ENCODE results near the gene SHB. TPM values are rescaled to one million over a fixed set of nuclear protein-coding genes. Genes with fewer than 3 reads are reported as not detected.

SHB gene
- total RNA-seq, 1 experiment from 2014 or later = 7.6 TPM

- CTCF ChIA-PET = interaction anchor here (1.8 kb wide), 1 partner anchor 48 kb away, joined by 5 read pairs; no protein-coding TSS in a partner anchor
- BruUV-seq (replicated peaks) = no TSS peak
- Mint-ChIP-seq H3K9me3 (ENCODE audit: low read depth, unreplicated experiment) (no peaks in the 10 kb centered on the region), H3K27me3 (ENCODE audit: unreplicated experiment) (no peaks in the 10 kb centered on the region), H3K27ac (ENCODE audit: unreplicated experiment) (no peak overlapping the region), H3K36me3 (ENCODE audit: insufficient read depth, unreplicated experiment) (peaks cover 63% of the 10 kb centered on the region), H3K4me3 (ENCODE audit: low read depth, unreplicated experiment) (peak overlapping the region; percentile 64), H3K4me1 (ENCODE audit: low read depth, unreplicated experiment) (peaks cover 18% of the 10 kb centered on the region)
- no peak for TF ChIP-seq CTCF (IDR thresholded peaks at IDR 0.05; ENCODE audit: unreplicated experiment)
- no peak for DNase-seq
- intact Hi-C loops (cut with micrococcal nuclease; ENCODE audit: unreplicated experiment) = loop anchor here (2.0 kb wide), 1 partner anchor 49 kb away; no protein-coding TSS in a partner anchor
Measured at GRCh38 chr9:38065369-38066075, 3.5 kb downstream of the SHB start.

DNA sequence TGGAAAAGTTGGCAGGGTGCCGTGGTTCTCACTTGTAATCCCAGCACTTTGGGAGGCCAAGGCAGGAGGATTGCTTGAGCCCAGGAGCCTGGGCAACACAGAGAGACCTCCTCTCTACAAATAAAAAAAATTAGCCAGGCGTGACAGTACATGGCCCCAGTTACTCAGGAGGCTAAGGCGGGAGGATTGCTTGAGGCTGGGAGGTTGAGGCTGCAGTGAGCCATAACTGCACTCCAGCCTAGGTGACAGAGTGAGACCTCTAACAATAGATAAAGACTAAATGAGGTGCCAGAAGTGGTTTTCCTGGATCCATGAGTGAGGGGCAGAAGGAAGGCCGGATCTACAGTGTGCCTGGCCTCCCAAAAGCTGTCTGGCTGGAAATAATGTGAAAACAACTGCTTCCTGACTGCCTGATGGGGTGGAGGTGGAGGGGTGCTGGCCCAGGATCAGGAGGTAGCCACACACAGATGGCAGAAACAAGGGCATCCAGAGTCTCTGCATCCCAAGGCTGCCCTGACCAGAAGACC, 4.1 kb downstream of the SHB start:
- no peak overlapping the region for H3K27ac Mint-ChIP-seq (ENCODE audit: unreplicated experiment)
- peaks cover 58% of the 10 kb centered on the region for H3K36me3 Mint-ChIP-seq (ENCODE audit: insufficient read depth, unreplicated experiment)
- CTCF ChIA-PET = interaction anchor here (1.8 kb wide), 1 partner anchor 48 kb away, joined by 5 read pairs; no protein-coding TSS in a partner anchor
- TF ChIP-seq CTCF (IDR thresholded peaks at IDR 0.05; ENCODE audit: unreplicated experiment) = no peak
- H3K4me1 Mint-ChIP-seq (ENCODE audit: low read depth, unreplicated experiment) = peaks cover 18% of the 10 kb centered on the region
- intact Hi-C loops (cut with micrococcal nuclease; ENCODE audit: unreplicated experiment) = no loop called here
- no peaks in the 10 kb centered on the region for H3K27me3 Mint-ChIP-seq (ENCODE audit: unreplicated experiment)
- H3K4me3 Mint-ChIP-seq (ENCODE audit: low read depth, unreplicated experiment) = peak overlapping the region; percentile 64
- no peaks in the 10 kb centered on the region for H3K9me3 Mint-ChIP-seq (ENCODE audit: low read depth, unreplicated experiment)
- BruUV-seq (replicated peaks) = no TSS peak
- DNase-seq = no peak

- no peak overlapping the region for H3K27ac Mint-ChIP-seq (ENCODE audit: unreplicated experiment)
- CTCF ChIA-PET = interaction anchor here (0.9 kb wide), 1 partner anchor 46 kb away, joined by 3 read pairs; no protein-coding TSS in a partner anchor
- intact Hi-C loops (cut with micrococcal nuclease; ENCODE audit: unreplicated experiment) = no loop called here
Measured at GRCh38 chr9:38063363-38063707, 5.7 kb downstream of the SHB start.

More at GRCh38 chr9:38063363-38063707, 5.7 kb downstream of the SHB start:
- no peak for TF ChIP-seq CTCF (IDR thresholded peaks at IDR 0.05; ENCODE audit: unreplicated experiment)
- H3K4me1 Mint-ChIP-seq (ENCODE audit: low read depth, unreplicated experiment) = peaks cover 31% of the 10 kb centered on the region
- no peaks in the 10 kb centered on the region for H3K27me3 Mint-ChIP-seq (ENCODE audit: unreplicated experiment)
- peak overlapping the region; percentile 60 for H3K4me3 Mint-ChIP-seq (ENCODE audit: low read depth, unreplicated experiment)
- BruUV-seq (replicated peaks) = no TSS peak
- H3K9me3 Mint-ChIP-seq (ENCODE audit: low read depth, unreplicated experiment) = no peaks in the 10 kb centered on the region
- H3K36me3 Mint-ChIP-seq (ENCODE audit: insufficient read depth, unreplicated experiment) = peaks cover 53% of the 10 kb centered on the region
- DNase-seq = no peak
